ENCODE data around the gene GSG1L.
"Not testable (repeated sequence)": the region's sequence is repeated elsewhere in the genome, so short reads cannot be mapped to it uniquely, and the experiment has no call there.

Gene GSG1L

DNA sequence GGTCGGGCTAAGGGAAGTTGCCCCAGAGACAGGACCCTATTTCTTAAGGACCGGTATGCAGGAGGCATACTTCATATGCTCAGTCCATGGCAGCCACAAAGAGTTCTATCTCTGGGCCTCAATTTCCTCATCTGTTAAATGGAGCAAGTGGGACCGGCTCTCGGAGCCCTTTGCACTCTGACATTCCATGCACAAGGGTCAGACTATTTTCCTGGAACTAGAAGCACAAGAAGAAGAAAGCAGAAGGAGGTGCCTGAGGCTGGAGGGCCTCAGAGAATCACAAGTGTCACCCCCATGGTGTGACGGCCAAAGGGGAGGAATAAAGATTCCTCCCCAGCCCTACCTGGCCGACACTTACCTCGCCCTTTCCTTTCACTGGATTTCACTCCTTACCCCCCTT, 115.8 kb downstream of the GSG1L start:
- peaks cover 4 to 12% (median 6%) of the 10 kb centered on the region in 5 donors for H3K27me3 ChIP-seq (ENCODE audit: control insufficient read depth in 5 of 5, insufficient read depth in 4 of 5, low read length in 5 of 5)
- H3K36me3 ChIP-seq (ENCODE audit: control insufficient read depth in 5 of 5, insufficient read depth in 5 of 5, low read length in 5 of 5) = no peaks in the 10 kb centered on the region
- no peak overlapping the region for H3K9ac ChIP-seq (ENCODE audit: low read length in 5 of 5)
- H3K4me3 ChIP-seq (ENCODE audit: low read depth in 1 of 5, low read length in 5 of 5) = no peak overlapping the region
- no peak overlapping the region for H3K27ac ChIP-seq (ENCODE audit: low read depth, low read length)
- no peaks in the 10 kb centered on the region for H3K4me1 ChIP-seq (ENCODE audit: control insufficient read depth in 5 of 5, insufficient read depth in 5 of 5, low read length in 5 of 5)
- H3K9me3 ChIP-seq (ENCODE audit: control insufficient read depth in 5 of 5, low read length in 5 of 5) = no peaks in the 10 kb centered on the region

DNA sequence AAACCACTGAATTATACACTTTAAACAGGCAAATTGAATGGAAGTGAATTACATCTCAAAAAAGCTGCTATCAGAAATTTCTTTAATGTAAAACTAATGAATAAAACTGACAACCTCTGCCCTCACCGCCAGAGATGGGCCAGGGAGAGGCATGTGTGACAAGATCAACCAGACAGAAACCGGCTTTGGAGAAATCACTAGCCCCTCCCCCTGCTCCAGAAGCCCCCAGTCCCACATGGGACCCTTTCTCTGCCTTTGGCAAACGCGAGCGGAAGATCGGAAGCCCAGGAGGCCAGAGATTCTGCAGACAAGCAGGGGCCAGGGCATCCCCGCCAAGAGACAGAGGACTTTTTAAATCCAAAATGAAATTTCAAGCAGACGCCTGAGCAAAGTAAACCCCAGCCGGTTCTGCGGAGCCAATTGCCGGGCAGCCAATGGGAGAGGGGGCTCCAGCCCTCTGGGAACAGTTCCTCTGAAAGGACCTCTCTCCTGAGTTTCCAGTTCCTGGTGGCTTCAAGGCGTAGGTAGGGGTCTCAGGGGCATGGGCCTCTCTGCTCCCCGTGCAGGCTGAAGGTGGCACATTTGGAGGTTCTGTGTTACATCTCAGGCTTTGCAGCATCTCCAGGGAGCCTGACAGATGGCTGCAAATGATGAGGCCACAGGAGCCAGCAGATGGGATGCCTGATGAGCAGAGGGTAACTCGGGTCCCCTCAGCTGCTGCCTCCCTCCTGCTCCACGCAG, 118.1 kb downstream of the GSG1L start:
- no peak overlapping the region for H3K9ac ChIP-seq (ENCODE audit: low read length in 5 of 5)
- H3K4me1 ChIP-seq (ENCODE audit: control insufficient read depth in 5 of 5, insufficient read depth in 5 of 5, low read length in 5 of 5) = no peaks in the 10 kb centered on the region
- H3K9me3 ChIP-seq (ENCODE audit: control insufficient read depth in 5 of 5, low read length in 5 of 5) = no peaks in the 10 kb centered on the region
- peaks cover 0 to 6% (median 3%) of the 10 kb centered on the region in 5 donors for H3K27me3 ChIP-seq (ENCODE audit: control insufficient read depth in 5 of 5, insufficient read depth in 4 of 5, low read length in 5 of 5)
- H3K4me3 ChIP-seq (ENCODE audit: low read depth in 1 of 5, low read length in 5 of 5) = no peak overlapping the region
- no peak overlapping the region for H3K27ac ChIP-seq (ENCODE audit: low read depth, low read length)
- H3K36me3 ChIP-seq (ENCODE audit: control insufficient read depth in 5 of 5, insufficient read depth in 5 of 5, low read length in 5 of 5) = no peaks in the 10 kb centered on the region

DNA sequence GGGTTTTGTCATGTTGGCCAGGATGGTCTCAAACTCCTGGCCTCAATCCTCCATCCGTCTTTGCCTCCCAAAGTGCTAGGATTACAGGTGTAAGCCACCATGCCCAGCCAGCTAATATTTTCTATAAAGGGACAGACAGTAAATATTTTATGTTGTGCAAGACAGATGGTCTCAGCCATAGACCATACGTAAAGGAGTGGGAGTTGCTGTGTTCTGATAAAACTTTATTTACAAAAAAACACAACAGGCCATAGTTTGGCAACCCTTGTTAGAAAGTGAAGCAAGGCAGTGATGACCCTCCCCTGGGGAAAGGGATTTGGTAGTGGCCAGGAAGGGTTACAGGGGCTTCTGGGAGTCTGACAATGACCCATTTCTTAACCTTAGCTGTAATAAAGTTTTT, 119.7 kb downstream of the GSG1L start:
- no peak overlapping the region for H3K9ac ChIP-seq (ENCODE audit: low read length in 5 of 5)
- no peaks in the 10 kb centered on the region for H3K36me3 ChIP-seq (ENCODE audit: control insufficient read depth in 5 of 5, insufficient read depth in 5 of 5, low read length in 5 of 5)
- no peaks in the 10 kb centered on the region for H3K4me1 ChIP-seq (ENCODE audit: control insufficient read depth in 5 of 5, insufficient read depth in 5 of 5, low read length in 5 of 5)
- no peaks in the 10 kb centered on the region for H3K9me3 ChIP-seq (ENCODE audit: control insufficient read depth in 5 of 5, low read length in 5 of 5)
- H3K27me3 ChIP-seq (ENCODE audit: control insufficient read depth in 5 of 5, insufficient read depth in 4 of 5, low read length in 5 of 5) = peaks cover 0 to 6% (median 2%) of the 10 kb centered on the region in 5 donors
- H3K27ac ChIP-seq (ENCODE audit: low read depth, low read length) = no peak overlapping the region
- no peak overlapping the region for H3K4me3 ChIP-seq (ENCODE audit: low read depth in 1 of 5, low read length in 5 of 5)

DNA sequence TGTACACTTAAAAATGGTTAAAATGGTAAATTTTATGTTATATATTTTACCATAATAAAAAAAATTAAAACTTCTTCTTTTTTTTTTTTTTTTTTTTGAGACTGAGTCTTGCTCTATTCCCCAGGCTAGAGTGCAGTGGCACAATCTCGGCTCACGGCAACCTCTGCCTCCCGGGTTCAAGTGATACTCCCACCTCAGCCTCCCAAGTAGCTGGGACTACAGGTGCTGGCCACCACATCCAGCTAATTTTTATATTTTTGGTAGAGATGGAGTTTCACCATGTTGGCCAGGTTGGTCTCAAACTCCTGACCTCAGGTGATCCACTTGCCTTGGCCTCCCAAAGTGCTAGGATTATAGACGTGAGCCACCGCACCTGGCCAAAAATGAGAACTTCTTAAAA, 121.4 kb downstream of the GSG1L start:
- H3K9me3 ChIP-seq (ENCODE audit: control insufficient read depth in 5 of 5, low read length in 5 of 5); H3K4me3 ChIP-seq (ENCODE audit: low read depth in 1 of 5, low read length in 5 of 5); H3K4me1 ChIP-seq (ENCODE audit: control insufficient read depth in 5 of 5, insufficient read depth in 5 of 5, low read length in 5 of 5); H3K27ac ChIP-seq (ENCODE audit: low read depth, low read length); H3K36me3 ChIP-seq (ENCODE audit: control insufficient read depth in 5 of 5, insufficient read depth in 5 of 5, low read length in 5 of 5); H3K9ac ChIP-seq (ENCODE audit: low read length in 5 of 5); H3K27me3 ChIP-seq (ENCODE audit: control insufficient read depth in 5 of 5, insufficient read depth in 4 of 5, low read length in 5 of 5): not testable (repeated sequence)

DNA sequence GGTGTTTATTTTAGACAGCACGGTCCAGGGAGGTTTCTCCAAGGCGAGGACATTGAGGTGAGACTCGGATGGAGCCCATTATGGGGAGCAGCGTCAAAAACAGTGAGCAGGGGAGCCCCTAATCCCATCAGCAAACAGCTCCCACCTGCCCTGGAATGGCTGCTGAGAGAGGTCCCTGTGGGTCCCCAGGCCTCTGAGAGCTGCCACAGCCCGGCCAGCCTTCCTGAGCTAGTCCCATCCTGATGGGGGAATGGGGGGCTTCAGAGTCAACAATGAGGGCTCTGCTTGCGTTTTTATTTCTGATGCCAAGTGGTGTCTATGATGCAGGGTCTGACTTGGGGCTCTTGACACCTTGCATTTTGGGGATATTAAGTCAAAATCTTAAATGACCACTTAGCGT, 128.4 kb downstream of the GSG1L start:
- peaks cover 0 to 16% (median 13%) of the 10 kb centered on the region in 5 donors for H3K9me3 ChIP-seq (ENCODE audit: control insufficient read depth in 5 of 5, low read length in 5 of 5)
- no peak overlapping the region for H3K4me3 ChIP-seq (ENCODE audit: low read depth in 1 of 5, low read length in 5 of 5)
- no peak overlapping the region for H3K9ac ChIP-seq (ENCODE audit: low read length in 5 of 5)
- H3K4me1 ChIP-seq (ENCODE audit: control insufficient read depth in 5 of 5, insufficient read depth in 5 of 5, low read length in 5 of 5) = no peaks in the 10 kb centered on the region
- H3K27ac ChIP-seq (ENCODE audit: low read depth, low read length) = no peak overlapping the region
- H3K36me3 ChIP-seq (ENCODE audit: control insufficient read depth in 5 of 5, insufficient read depth in 5 of 5, low read length in 5 of 5) = no peaks in the 10 kb centered on the region
- peaks cover 0 to 5% (median 4%) of the 10 kb centered on the region in 5 donors for H3K27me3 ChIP-seq (ENCODE audit: control insufficient read depth in 5 of 5, insufficient read depth in 4 of 5, low read length in 5 of 5)

DNA sequence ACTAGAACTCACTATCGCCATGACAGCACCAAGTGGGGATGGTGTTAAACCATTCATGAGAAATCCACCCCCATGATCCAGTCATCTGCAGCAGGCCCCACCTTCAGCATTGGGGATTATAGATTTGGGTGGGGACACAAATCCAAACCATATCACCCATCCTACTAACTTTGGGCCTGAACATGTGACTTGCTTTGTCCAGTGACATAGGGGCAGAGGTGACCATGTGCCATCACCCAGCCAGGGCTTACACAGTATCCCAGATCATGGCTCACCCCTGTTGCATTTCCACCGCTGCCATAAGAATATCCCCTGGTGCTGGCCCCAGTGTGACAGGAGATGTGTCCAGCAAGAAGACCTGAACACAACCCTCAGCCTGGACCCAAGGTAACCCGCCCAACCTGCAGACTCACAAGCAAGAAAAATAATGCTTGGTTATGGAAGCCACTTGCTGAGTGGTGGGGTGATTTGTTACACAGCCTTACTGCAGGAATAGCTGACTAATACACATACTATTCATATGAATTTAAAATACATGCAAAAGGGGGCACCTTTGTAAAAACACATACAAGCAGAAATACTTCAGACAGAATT, 130.9 kb downstream of the GSG1L start:
- no peak overlapping the region for H3K9ac ChIP-seq (ENCODE audit: low read length in 5 of 5)
- H3K27ac ChIP-seq (ENCODE audit: low read depth, low read length) = no peak overlapping the region
- H3K9me3 ChIP-seq (ENCODE audit: control insufficient read depth in 5 of 5, low read length in 5 of 5) = peaks cover 0 to 16% (median 13%) of the 10 kb centered on the region in 5 donors
- H3K4me1 ChIP-seq (ENCODE audit: control insufficient read depth in 5 of 5, insufficient read depth in 5 of 5, low read length in 5 of 5) = no peaks in the 10 kb centered on the region
- H3K4me3 ChIP-seq (ENCODE audit: low read depth in 1 of 5, low read length in 5 of 5) = no peak overlapping the region
- H3K27me3 ChIP-seq (ENCODE audit: control insufficient read depth in 5 of 5, insufficient read depth in 4 of 5, low read length in 5 of 5) = peaks cover 3 to 13% (median 5%) of the 10 kb centered on the region in 5 donors
- no peaks in the 10 kb centered on the region for H3K36me3 ChIP-seq (ENCODE audit: control insufficient read depth in 5 of 5, insufficient read depth in 5 of 5, low read length in 5 of 5)

DNA sequence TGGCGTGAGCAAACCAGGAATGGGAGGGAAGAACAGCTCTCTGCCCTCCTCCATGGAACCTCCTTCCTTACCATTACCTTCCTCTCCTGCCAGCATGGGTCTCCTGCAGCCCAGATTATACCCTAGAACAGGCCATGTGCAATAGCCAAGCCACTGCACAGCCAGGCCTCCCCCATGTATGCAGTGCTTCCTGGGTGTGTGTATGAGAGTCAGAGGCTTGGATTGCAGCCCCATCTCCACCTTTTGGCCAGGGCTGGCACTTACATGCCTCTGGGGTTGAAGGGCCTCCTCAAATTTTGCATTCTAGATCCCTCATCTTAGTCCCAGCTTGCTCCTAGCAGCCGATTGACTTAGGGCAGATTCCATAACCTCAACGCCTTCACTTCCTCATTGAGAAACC, 133.7 kb downstream of the GSG1L start:
- Histone ChIP-seq H3K9me3 (ENCODE audit: control insufficient read depth in 5 of 5, low read length in 5 of 5) (peaks cover 0 to 16% (median 9%) of the 10 kb centered on the region in 5 donors), H3K9ac (ENCODE audit: low read length in 5 of 5) (no peak overlapping the region), H3K27ac (ENCODE audit: low read depth, low read length) (no peak overlapping the region), H3K4me3 (ENCODE audit: low read depth in 1 of 5, low read length in 5 of 5) (no peak overlapping the region), H3K36me3 (ENCODE audit: control insufficient read depth in 5 of 5, insufficient read depth in 5 of 5, low read length in 5 of 5) (no peaks in the 10 kb centered on the region), H3K27me3 (ENCODE audit: control insufficient read depth in 5 of 5, insufficient read depth in 4 of 5, low read length in 5 of 5) (peaks cover 0 to 13% (median 3%) of the 10 kb centered on the region in 5 donors), H3K4me1 (ENCODE audit: control insufficient read depth in 5 of 5, insufficient read depth in 5 of 5, low read length in 5 of 5) (peaks cover 0 to 2% (median 0%) of the 10 kb centered on the region in 5 donors)

DNA sequence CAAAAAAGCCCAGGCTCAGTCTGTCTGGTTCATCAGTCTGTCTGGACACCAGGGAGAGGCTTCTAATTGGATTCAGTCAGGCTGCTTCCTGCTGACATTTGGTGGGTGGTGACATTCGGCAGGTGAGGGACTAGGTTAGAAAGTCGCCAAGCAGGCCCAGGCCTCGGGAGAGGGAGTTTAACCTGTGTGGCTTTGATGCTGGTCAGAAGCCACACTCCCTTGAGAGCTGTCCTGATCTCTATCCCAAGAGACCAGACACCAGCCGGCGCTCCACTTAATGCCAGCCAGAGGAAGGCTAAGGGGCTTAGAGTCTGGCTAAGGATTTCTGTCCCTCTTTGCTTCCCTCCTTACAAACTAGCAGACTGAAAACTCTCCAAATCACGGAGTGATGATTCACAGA, 135.0 kb downstream of the GSG1L start:
- Histone ChIP-seq H3K4me3 (ENCODE audit: low read depth in 1 of 5, low read length in 5 of 5) (no peak overlapping the region), H3K36me3 (ENCODE audit: control insufficient read depth in 5 of 5, insufficient read depth in 5 of 5, low read length in 5 of 5) (no peaks in the 10 kb centered on the region), H3K9me3 (ENCODE audit: control insufficient read depth in 5 of 5, low read length in 5 of 5) (peaks cover 0 to 16% (median 9%) of the 10 kb centered on the region in 5 donors), H3K27me3 (ENCODE audit: control insufficient read depth in 5 of 5, insufficient read depth in 4 of 5, low read length in 5 of 5) (peaks cover 0 to 13% (median 3%) of the 10 kb centered on the region in 5 donors), H3K27ac (ENCODE audit: low read depth, low read length) (no peak overlapping the region), H3K9ac (ENCODE audit: low read length in 5 of 5) (no peak overlapping the region), H3K4me1 (ENCODE audit: control insufficient read depth in 5 of 5, insufficient read depth in 5 of 5, low read length in 5 of 5) (peaks cover 0 to 2% (median 0%) of the 10 kb centered on the region in 5 donors)

DNA sequence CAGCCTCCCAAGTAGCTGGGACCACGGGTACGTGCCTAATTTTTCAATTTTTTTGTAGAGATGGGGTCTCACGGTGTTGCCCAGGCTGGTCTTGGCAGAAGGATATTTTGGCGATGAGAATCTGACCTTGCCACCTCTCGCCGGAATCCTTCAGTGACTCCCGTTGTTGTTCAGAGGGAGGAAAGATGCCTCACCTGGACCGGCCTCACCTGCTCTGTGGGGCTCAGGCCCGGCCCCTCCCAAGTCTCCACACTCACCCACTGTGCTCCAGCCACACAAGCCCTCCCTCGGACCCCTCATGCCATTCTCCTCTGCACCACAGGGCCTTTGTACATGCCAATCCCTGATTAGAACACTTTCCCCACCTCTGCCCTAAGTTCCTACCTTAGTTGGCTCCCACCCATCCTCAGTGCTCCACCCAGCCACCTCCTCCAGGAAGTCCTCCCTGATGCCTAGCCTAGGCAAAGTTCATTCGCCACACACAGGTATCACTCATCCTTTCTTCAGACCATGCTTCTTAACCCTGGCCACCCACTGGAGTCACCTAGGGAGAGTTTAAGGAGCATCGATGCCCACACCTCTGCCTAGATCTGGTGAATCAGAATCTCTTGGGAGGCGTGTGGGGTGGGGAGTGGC, 136.1 kb downstream of the GSG1L start:
- peaks cover 0 to 2% (median 0%) of the 10 kb centered on the region in 5 donors for H3K4me1 ChIP-seq (ENCODE audit: control insufficient read depth in 5 of 5, insufficient read depth in 5 of 5, low read length in 5 of 5)
- peaks cover 0 to 13% (median 7%) of the 10 kb centered on the region in 5 donors for H3K27me3 ChIP-seq (ENCODE audit: control insufficient read depth in 5 of 5, insufficient read depth in 4 of 5, low read length in 5 of 5)

DNA sequence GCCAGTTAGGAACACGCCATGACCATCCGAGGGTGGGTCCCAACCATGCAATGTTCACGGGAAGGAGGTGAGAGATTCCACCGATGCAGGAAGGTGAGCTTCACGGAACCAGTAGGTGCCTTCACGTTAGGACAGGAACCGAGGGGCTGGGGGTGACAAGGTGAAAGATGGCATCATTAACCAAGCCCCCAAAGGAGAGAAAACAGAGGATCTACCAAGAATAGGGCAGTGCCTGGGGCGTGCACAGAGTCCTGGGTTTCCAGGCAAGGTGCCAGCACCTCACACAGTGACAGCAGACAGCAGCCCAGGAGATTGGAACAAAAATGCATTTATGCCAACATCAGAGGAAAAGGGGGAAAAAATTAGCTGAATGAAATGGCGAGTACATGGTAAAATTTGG, 137.9 kb downstream of the GSG1L start:
- no peaks in the 10 kb centered on the region for H3K36me3 ChIP-seq (ENCODE audit: control insufficient read depth in 5 of 5, insufficient read depth in 5 of 5, low read length in 5 of 5)
- peaks cover 2 to 16% (median 8%) of the 10 kb centered on the region in 5 donors for H3K27me3 ChIP-seq (ENCODE audit: control insufficient read depth in 5 of 5, insufficient read depth in 4 of 5, low read length in 5 of 5)
- no peak overlapping the region for H3K9ac ChIP-seq (ENCODE audit: low read length in 5 of 5)
- H3K9me3 ChIP-seq (ENCODE audit: control insufficient read depth in 5 of 5, low read length in 5 of 5) = no peaks in the 10 kb centered on the region
- peaks cover 0 to 2% (median 0%) of the 10 kb centered on the region in 5 donors for H3K4me1 ChIP-seq (ENCODE audit: control insufficient read depth in 5 of 5, insufficient read depth in 5 of 5, low read length in 5 of 5)
- H3K4me3 ChIP-seq (ENCODE audit: low read depth in 1 of 5, low read length in 5 of 5) = no peak overlapping the region
- H3K27ac ChIP-seq (ENCODE audit: low read depth, low read length) = no peak overlapping the region

More for the DNA sequence above, 136.1 kb downstream of the GSG1L start:
- Histone ChIP-seq H3K27ac (ENCODE audit: low read depth, low read length) (no peak overlapping the region), H3K36me3 (ENCODE audit: control insufficient read depth in 5 of 5, insufficient read depth in 5 of 5, low read length in 5 of 5) (no peaks in the 10 kb centered on the region), H3K4me3 (ENCODE audit: low read depth in 1 of 5, low read length in 5 of 5) (no peak overlapping the region), H3K9ac (ENCODE audit: low read length in 5 of 5) (no peak overlapping the region), H3K9me3 (ENCODE audit: control insufficient read depth in 5 of 5, low read length in 5 of 5) (peaks cover 0 to 8% (median 1%) of the 10 kb centered on the region in 5 donors)

Measured in subcutaneous abdominal adipose tissue (tissue), 5 donors.